ENCODE measurements around the gene MAPKAPK3. TPM values are rescaled to one million over a fixed set of nuclear protein-coding genes. Genes with fewer than 3 reads are reported as not detected.
A peak's percentile ranks its signal among the peaks of the same experiment; 100 is the strongest.

Gene MAPKAPK3
- total RNA-seq, 4 donors from 2014 or later: 20.8 to 31.3 (median 27.2) TPM

GRCh38 chr3:50571486-50571885 is 45.5 kb upstream of the MAPKAPK3 start:
- WGBS: 87% methylated on average over 4 of the region's 4 CpGs
- no peaks in the 10 kb centered on the region for H3K27me3 ChIP-seq
- no peaks in the 10 kb centered on the region for H3K9me3 ChIP-seq
- DNase-seq (ENCODE audit: extremely low spot score): no peak
- intact Hi-C loops (cut with DNase I): loop anchor here (5.0 kb wide), 1 partner anchor 806 kb away; no protein-coding TSS in a partner anchor
- H3K36me3 ChIP-seq: peaks cover 0 to 39% (median 21%) of the 10 kb centered on the region in 4 donors
- TF ChIP-seq POLR2AphosphoS5 (IDR thresholded peaks at IDR 0.05) (no peak), CTCF (IDR thresholded peaks at IDR 0.05) (no peak), EP300 (IDR thresholded peaks at IDR 0.05) (no peak), POLR2A (IDR thresholded peaks at IDR 0.05; ENCODE audit: low read depth) (no peak)
- peaks cover 22 to 52% (median 45%) of the 10 kb centered on the region in 4 donors for H3K4me1 ChIP-seq
- no peak overlapping the region for H3K4me3 ChIP-seq
- peak overlapping the region in 2 of 4 donors; percentile 64 to 91 for H3K27ac ChIP-seq (replicated peaks in 1 of 4)

- peak overlapping the region in 1 of 4 donors; percentile 64 for H3K27ac ChIP-seq (replicated peaks in 1 of 4)
- intact Hi-C loops (cut with DNase I): loop anchor here (1.0 to 5.0 kb wide), 2 partner anchors 43 to 805 kb away; no protein-coding TSS in a partner anchor
Measured at GRCh38 chr3:50572158-50572557, 44.8 kb upstream of the MAPKAPK3 start.

GRCh38 chr3:50572801-50573371 is 44.1 kb upstream of the MAPKAPK3 start:
- peaks cover 3 to 53% (median 34%) of the 10 kb centered on the region in 4 donors for H3K36me3 ChIP-seq

More at GRCh38 chr3:50572158-50572557, 44.8 kb upstream of the MAPKAPK3 start:
- no peak overlapping the region for H3K4me3 ChIP-seq
- H3K27me3 ChIP-seq: no peaks in the 10 kb centered on the region
- H3K36me3 ChIP-seq: peaks cover 0 to 45% (median 27%) of the 10 kb centered on the region in 4 donors
- TF ChIP-seq CTCF (IDR thresholded peaks at IDR 0.05) (peak; percentile 92 to 95 (median 93)), EP300 (IDR thresholded peaks at IDR 0.05) (no peak), POLR2AphosphoS5 (IDR thresholded peaks at IDR 0.05) (peak; percentile 26 to 48), POLR2A (IDR thresholded peaks at IDR 0.05; ENCODE audit: low read depth) (no peak)
- no peaks in the 10 kb centered on the region for H3K9me3 ChIP-seq
- no CpG with 5 or more reads among the region's 1 CpG for WGBS
- peaks cover 16 to 45% (median 39%) of the 10 kb centered on the region in 4 donors for H3K4me1 ChIP-seq
- no peak for DNase-seq (ENCODE audit: extremely low spot score)

GRCh38 chr3:50573566-50574443 is 43.1 kb upstream of the MAPKAPK3 start:
- intact Hi-C loops (cut with DNase I): loop anchor here (5.0 kb wide), 1 partner anchor 803 kb away; no protein-coding TSS in a partner anchor
- WGBS: 59% methylated on average over 3 of the region's 8 CpGs
- TF ChIP-seq EP300 (IDR thresholded peaks at IDR 0.05) (no peak), POLR2AphosphoS5 (IDR thresholded peaks at IDR 0.05) (no peak), CTCF (IDR thresholded peaks at IDR 0.05) (no peak), POLR2A (IDR thresholded peaks at IDR 0.05; ENCODE audit: low read depth) (no peak)
- peaks cover 11 to 30% (median 25%) of the 10 kb centered on the region in 4 donors for H3K4me1 ChIP-seq
- H3K36me3 ChIP-seq: peaks cover 4 to 62% (median 43%) of the 10 kb centered on the region in 4 donors
- H3K9me3 ChIP-seq: no peaks in the 10 kb centered on the region
- no peak overlapping the region for H3K27ac ChIP-seq (replicated peaks in 1 of 4)
- H3K4me3 ChIP-seq: no peak overlapping the region
- no peaks in the 10 kb centered on the region for H3K27me3 ChIP-seq
- DNase-seq (ENCODE audit: extremely low spot score): no peak

More at GRCh38 chr3:50572801-50573371, 44.1 kb upstream of the MAPKAPK3 start:
- TF ChIP-seq CTCF (IDR thresholded peaks at IDR 0.05) (no peak), EP300 (IDR thresholded peaks at IDR 0.05) (no peak), POLR2AphosphoS5 (IDR thresholded peaks at IDR 0.05) (no peak), POLR2A (IDR thresholded peaks at IDR 0.05; ENCODE audit: low read depth) (no peak)
- Histone ChIP-seq H3K27me3 (no peaks in the 10 kb centered on the region), H3K27ac (replicated peaks in 1 of 4) (peak overlapping the region in 1 of 4 donors; percentile 64), H3K4me3 (no peak overlapping the region), H3K9me3 (no peaks in the 10 kb centered on the region), H3K4me1 (peaks cover 14 to 40% (median 34%) of the 10 kb centered on the region in 4 donors)
- intact Hi-C loops (cut with DNase I): loop anchor here (1.0 to 5.0 kb wide), 2 partner anchors 42 to 804 kb away; no protein-coding TSS in a partner anchor
- no peak for DNase-seq (ENCODE audit: extremely low spot score)
- WGBS: 87% methylated on average over 4 of the region's 4 CpGs

Data from esophagus muscularis mucosa (tissue), 4 donors.